ENCODE results near the gene BORCS8.
"Not testable (repeated sequence)": the region's sequence is repeated elsewhere in the genome, so short reads cannot be mapped to it uniquely, and the experiment has no call there.

The BORCS8 gene

GRCh38 chr19:19192078-19192882 is at the start of gene BORCS8, which contains the start of gene RFXANK:
Gene BORCS8, minus strand, starts transcription at chr19:19192152. Its CDS starts 35 bp downstream, at chr19:19192117.
Gene RFXANK, plus strand, starts transcription at chr19:19192258. Its CDS starts 1,689 bp downstream, at chr19:19193947.
- DNase-seq = peak; percentile 100

GRCh38 chr19:19240476-19240875 is 48.5 kb upstream of the BORCS8 start:
- DNase-seq = no peak

- no peak for DNase-seq
Measured at GRCh38 chr19:19239675-19240074, 47.7 kb upstream of the BORCS8 start.

GRCh38 chr19:19238126-19238894 is 46.4 kb upstream of the BORCS8 start:
- no peak for DNase-seq

- DNase-seq = no peak
Measured at GRCh38 chr19:19236173-19236572, 44.2 kb upstream of the BORCS8 start.

GRCh38 chr19:19234220-19234816 is 42.4 kb upstream of the BORCS8 start:
- no peak for DNase-seq

- DNase-seq = no peak
Measured at GRCh38 chr19:19232261-19232721, 40.3 kb upstream of the BORCS8 start.

- no peak for DNase-seq
Measured at GRCh38 chr19:19230999-19231398, 39.0 kb upstream of the BORCS8 start.

GRCh38 chr19:19229701-19230100 is 37.7 kb upstream of the BORCS8 start:
- DNase-seq = no peak

- no peak for DNase-seq
Measured at GRCh38 chr19:19227217-19227616, 35.3 kb upstream of the BORCS8 start.

GRCh38 chr19:19226663-19227062 is 34.7 kb upstream of the BORCS8 start:
- DNase-seq = no peak

GRCh38 chr19:19226204-19226603 is 34.3 kb upstream of the BORCS8 start:
- DNase-seq = no peak

- peak; percentile 84 for DNase-seq
Measured at GRCh38 chr19:19224852-19225494, 33.0 kb upstream of the BORCS8 start.

GRCh38 chr19:19224150-19224851 is 32.3 kb upstream of the BORCS8 start:
- no peak for DNase-seq

GRCh38 chr19:19223636-19224035 is 31.7 kb upstream of the BORCS8 start:
- no peak for DNase-seq

GRCh38 chr19:19223060-19223459 is 31.1 kb upstream of the BORCS8 start:
- no peak for DNase-seq

- not testable (repeated sequence) for DNase-seq
Measured at GRCh38 chr19:19221000-19221399, 29.0 kb upstream of the BORCS8 start.

- no peak for DNase-seq
Measured at GRCh38 chr19:19218911-19219310, 27.0 kb upstream of the BORCS8 start.

GRCh38 chr19:19217099-19217498 is 25.1 kb upstream of the BORCS8 start:
- DNase-seq = peak; percentile 32

GRCh38 chr19:19215792-19216191 is 23.8 kb upstream of the BORCS8 start:
- no peak for DNase-seq

- DNase-seq = peak; percentile 34
Measured at GRCh38 chr19:19214892-19215291, 22.9 kb upstream of the BORCS8 start.

- DNase-seq = no peak
Measured at GRCh38 chr19:19214159-19214490, 22.2 kb upstream of the BORCS8 start.

Measured in MV-4-11 (cell line).